Measurements from ENCODE around the gene CGB7. TPM values are rescaled to one million over a fixed set of nuclear protein-coding genes. Genes with fewer than 3 reads are reported as not detected.
"Not testable (repeated sequence)": the region's sequence is repeated elsewhere in the genome, so short reads cannot be mapped to it uniquely, and the experiment has no call there.

Gene CGB7
- total RNA-seq, 6 experiments from 2014 or later: not detected

- intact Hi-C loops (cut with DNase I): no loop called here
- peaks cover 0 to under 1% (median 0%) of the 10 kb centered on the region in 4 donors for H3K36me3 ChIP-seq
- 76% methylated on average over 4 of the region's 11 CpGs for WGBS (ENCODE audit: insufficient coverage, low coverage, low lambda C conversion rate, missing lambda C conversion rate)
- no peak for DNase-seq
- TF ChIP-seq POLR2A (IDR thresholded peaks at IDR 0.05): no peak
- no peak for TF ChIP-seq CTCF (IDR thresholded peaks at IDR 0.05)
- H3K4me1 ChIP-seq: peaks cover 0 to 18% (median 0%) of the 10 kb centered on the region in 4 donors
- ATAC-seq: no peak
- no peak overlapping the region for H3K4me3 ChIP-seq
- H3K27me3 ChIP-seq: no peaks in the 10 kb centered on the region
- no peaks in the 10 kb centered on the region for H3K9me3 ChIP-seq
- H3K27ac ChIP-seq: no peak overlapping the region
These were observed 37.2 kb downstream of the CGB7 start for GRCh38 chr19:49020342-49020741.

- Histone ChIP-seq H3K9me3 (no peaks in the 10 kb centered on the region), H3K4me3 (peak overlapping the region in 2 of 3 donors; percentile 11 to 18), H3K4me1 (peaks cover 0 to 18% (median 0%) of the 10 kb centered on the region in 4 donors), H3K27ac (no peak overlapping the region), H3K27me3 (no peaks in the 10 kb centered on the region), H3K36me3 (peaks cover 0 to 4% (median 0%) of the 10 kb centered on the region in 4 donors)
- intact Hi-C loops (cut with DNase I): no loop called here
- TF ChIP-seq POLR2A (IDR thresholded peaks at IDR 0.05): no peak
- no peak for TF ChIP-seq CTCF (IDR thresholded peaks at IDR 0.05)
- ATAC-seq (peak; percentile 72 to 80 (median 76)), DNase-seq (peak; percentile 74 to 83 (median 77))
- 24% methylated on average over 6 of the region's 41 CpGs for WGBS (ENCODE audit: insufficient coverage, low coverage, low lambda C conversion rate, missing lambda C conversion rate)
These were observed 38.2 kb downstream of the CGB7 start for GRCh38 chr19:49019242-49019932.

GRCh38 chr19:49018388-49019241, 38.9 kb downstream of the CGB7 start:
- Histone ChIP-seq H3K4me3 (peak overlapping the region; percentile 29 to 39 (median 36)), H3K4me1 (peaks cover 0 to 18% (median 0%) of the 10 kb centered on the region in 4 donors)
- H3K27me3 ChIP-seq; H3K36me3 ChIP-seq; H3K9me3 ChIP-seq; H3K27ac ChIP-seq; DNase-seq; intact Hi-C loops (cut with DNase I): not testable (repeated sequence)
- 8% methylated on average over 8 of the region's 50 CpGs for WGBS (ENCODE audit: insufficient coverage, low coverage, low lambda C conversion rate, missing lambda C conversion rate)
- ATAC-seq: peak; percentile 6 to 41 (median 18)

- H3K27ac ChIP-seq: no peak overlapping the region
- H3K27me3 ChIP-seq: no peaks in the 10 kb centered on the region
- H3K4me1 ChIP-seq: peaks cover 0 to 18% (median 0%) of the 10 kb centered on the region in 4 donors
- DNase-seq (peak in 1 of 3 donors; percentile 57), ATAC-seq (peak; percentile 51 to 64 (median 56))
- peaks cover 0 to 4% (median under 1%) of the 10 kb centered on the region in 4 donors for H3K36me3 ChIP-seq
- intact Hi-C loops (cut with DNase I): no loop called here
- no peak for TF ChIP-seq POLR2A (IDR thresholded peaks at IDR 0.05)
- TF ChIP-seq CTCF (IDR thresholded peaks at IDR 0.05): peak; percentile 32 to 46 (median 39)
- H3K9me3 ChIP-seq: no peaks in the 10 kb centered on the region
- WGBS (ENCODE audit: insufficient coverage, low coverage, low lambda C conversion rate, missing lambda C conversion rate): under 1% methylated on average over 35 of the region's 62 CpGs
- H3K4me3 ChIP-seq: peak overlapping the region; percentile 30 to 39 (median 36)
These were observed 39.7 kb downstream of the CGB7 start for GRCh38 chr19:49017666-49018351.
